ENCODE measurements around the gene GRK5. TPM values are rescaled to one million over a fixed set of nuclear protein-coding genes. Genes with fewer than 3 reads are reported as not detected.

GRK5 gene
- total and polyA plus RNA-seq, 9 of the 15 experiments (the other 6 are each of a cell fraction or from before 2014, with no cell fraction given): 0.46 to 0.83 (median 0.67) TPM; not detected in 2

- TF ChIP-seq PTBP1 (IDR thresholded peaks at IDR 0.05; ENCODE audit: low read depth, low read length) (no peak), ZBTB40 (IDR thresholded peaks at IDR 0.05) (no peak), ZBTB40 (CRISPR knock-in tag; IDR thresholded peaks at IDR 0.05) (no peak), IFI16 (CRISPR knock-in tag; IDR thresholded peaks at IDR 0.05) (no peak), ZBTB12 (CRISPR knock-in tag; IDR thresholded peaks at IDR 0.05) (no peak), CBX2 (IDR thresholded peaks at IDR 0.05; ENCODE audit: insufficient read depth, low read length, poor library complexity, severe bottlenecking) (no peak), ZNF511 (CRISPR knock-in tag; IDR thresholded peaks at IDR 0.05) (no peak), NBN (IDR thresholded peaks at IDR 0.05; ENCODE audit: low read depth) (no peak), MEIS2 (IDR thresholded peaks at IDR 0.05; ENCODE audit: partially characterized antibody) (peak; percentile 97), NELFE (IDR thresholded peaks at IDR 0.05; ENCODE audit: insufficient read depth, insufficient read length) (no peak), TCF3 (CRISPR knock-in tag; IDR thresholded peaks at IDR 0.05) (peak; percentile 62; the same call in 1 of the 2 replicates), GATAD2B (IDR thresholded peaks at IDR 0.05; ENCODE audit: borderline replicate concordance) (no peak), POLR2H (tag; IDR thresholded peaks at IDR 0.05; ENCODE audit: low read depth) (no peak), MYC (IDR thresholded peaks at IDR 0.05; ENCODE audit: low read depth, low read length) (peak; percentile 53; the same call in 1 of the 2 replicates), MYC (CRISPR knock-in tag; IDR thresholded peaks at IDR 0.05; ENCODE audit: borderline replicate concordance, low read depth) (no peak), TAL1 (IDR thresholded peaks at IDR 0.05) (peak; percentile 32; the same call in 1 of the 2 replicates), KAT2B (IDR thresholded peaks at IDR 0.05; ENCODE audit: low read depth, low read length) (no peak), ZNF311 (CRISPR knock-in tag; IDR thresholded peaks at IDR 0.05) (no peak)
These were observed 45.5 kb upstream of the GRK5 start (continued) for GRCh38 chr10:119161680-119162451.

Measured in K562 (cell line).